Activated CD8-positive, alpha-beta memory T cell treated with anti-CD3 and anti-CD28 coated beads for 1 hour (primary cell): ENCODE data around the gene ZNF831.

ENCODE experiments used
- DNase-seq, 2 donors: peaks; one replicate each; pipeline ENCODE4 v3.0.0-alpha.2; 2020; ENCODE audit warnings: low read depth in 1 of 2; ENCODE audit errors: extremely low read depth in 1 of 2

The ZNF831 gene

DNA sequence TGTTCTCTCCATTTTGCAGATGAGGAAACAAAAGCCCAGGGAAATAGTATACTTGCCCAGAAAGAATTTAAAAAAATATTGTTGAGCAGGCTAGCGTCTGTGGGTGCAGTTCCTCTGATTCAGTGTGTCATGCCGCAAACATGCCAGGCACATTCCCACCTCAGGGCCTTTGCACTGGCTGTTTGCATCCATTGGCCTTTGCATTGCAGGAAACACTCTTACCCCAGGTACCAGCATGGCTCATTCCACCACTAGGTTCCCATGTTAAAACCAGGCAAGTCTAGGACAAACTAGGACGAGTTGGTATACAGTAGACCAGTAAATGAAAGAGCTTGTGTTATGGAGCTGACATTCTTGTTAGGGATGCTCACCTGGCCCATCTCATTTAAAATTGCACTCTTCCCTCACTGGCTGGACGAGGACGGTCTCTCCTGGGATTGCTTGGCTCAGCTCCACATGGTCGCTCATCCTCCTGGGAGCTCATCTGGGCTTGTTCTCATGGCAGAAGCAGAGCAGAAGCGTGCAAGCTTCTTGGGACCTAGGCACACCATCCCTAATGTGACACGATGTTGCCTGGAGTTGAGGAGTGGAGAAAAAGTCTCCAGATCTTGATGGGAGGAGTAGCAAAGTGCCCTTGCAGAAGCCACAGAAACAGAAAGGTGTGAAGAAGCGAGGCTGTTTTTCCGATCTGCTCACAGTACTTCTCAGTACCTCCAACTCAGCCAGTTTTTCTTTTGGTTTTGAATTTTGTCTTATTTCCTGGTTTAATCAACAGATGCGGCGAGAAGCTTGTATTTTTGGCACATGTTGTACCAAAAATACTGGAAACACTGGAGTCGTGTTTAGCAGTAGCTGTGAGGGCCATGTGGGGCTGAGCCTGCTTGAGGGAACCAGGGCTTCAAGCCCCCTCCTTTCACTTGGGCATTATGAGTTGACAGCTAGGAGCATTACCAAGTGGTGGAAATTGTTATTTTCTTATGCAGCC lies 13.9 kb downstream of the ZNF831 start:
- DNase-seq = no peak

DNA sequence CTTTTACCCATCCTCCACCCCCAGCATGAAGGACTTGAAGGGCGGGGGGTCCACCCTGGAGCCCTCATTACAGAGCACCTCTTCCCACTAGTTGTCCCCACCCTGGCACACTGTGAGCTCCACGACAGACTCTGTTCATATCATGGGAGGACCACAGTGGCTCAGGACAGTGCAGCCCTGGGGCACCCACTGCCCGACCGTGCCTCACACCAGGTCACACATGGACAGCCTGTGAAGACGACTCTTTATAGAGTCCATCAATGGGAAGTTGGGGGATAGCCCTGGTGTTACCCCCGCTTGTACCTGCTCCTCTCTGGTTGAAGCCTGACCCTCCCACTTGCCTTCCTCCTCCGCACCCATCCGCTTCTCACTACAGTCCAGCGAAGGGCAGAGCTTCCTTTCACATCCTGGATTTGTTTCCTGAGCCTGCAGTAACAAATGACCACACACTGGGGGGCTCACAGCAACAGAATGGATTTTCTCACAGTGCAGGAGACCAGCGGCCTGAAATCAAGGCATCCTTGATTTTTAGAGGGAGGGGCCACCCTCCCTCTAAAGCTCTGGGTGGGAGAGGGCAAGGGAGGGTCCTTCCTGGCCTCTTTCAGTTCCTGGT lies 15.5 kb downstream of the ZNF831 start:
- no peak for DNase-seq

DNA sequence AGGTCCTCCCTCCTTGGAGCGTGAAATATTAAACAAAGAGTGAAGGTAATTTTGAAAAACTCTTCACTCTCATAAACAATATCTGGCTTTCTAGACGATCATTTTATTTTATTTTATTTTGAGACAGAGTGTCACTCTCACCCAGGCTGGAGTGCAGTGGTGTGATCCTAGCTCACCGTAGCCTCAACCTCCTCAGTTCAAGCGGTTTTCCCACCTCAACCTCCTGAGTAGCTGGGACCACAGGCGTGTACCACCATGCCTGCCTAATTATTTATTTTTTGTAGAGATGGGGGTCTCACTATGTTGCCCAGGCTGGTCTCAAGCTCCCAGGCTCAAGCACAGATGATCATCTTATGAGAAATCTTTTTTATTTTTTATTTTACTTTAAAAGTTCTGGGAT lies 16.4 kb downstream of the ZNF831 start:
- no peak for DNase-seq

DNA sequence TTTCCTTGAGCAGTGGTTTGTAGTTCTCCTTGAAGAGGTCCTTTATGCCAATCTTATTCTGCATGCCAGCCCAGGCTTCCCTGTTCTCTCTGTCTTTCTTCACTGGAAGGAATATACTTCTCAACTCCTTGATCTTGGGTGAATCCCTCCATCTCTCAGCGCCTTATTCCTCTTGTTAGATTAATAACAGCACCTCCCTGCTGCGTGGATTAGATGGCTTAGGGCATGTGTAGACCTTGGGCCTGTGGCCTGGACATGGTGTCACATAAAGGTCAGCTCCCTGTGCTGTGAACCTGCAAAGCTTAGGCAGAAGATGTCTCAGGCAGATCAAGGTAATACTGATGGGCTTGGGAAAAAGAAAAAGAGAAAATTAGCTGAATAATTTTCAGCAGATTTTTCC lies 18.3 kb downstream of the ZNF831 start:
- no peak for DNase-seq

DNA sequence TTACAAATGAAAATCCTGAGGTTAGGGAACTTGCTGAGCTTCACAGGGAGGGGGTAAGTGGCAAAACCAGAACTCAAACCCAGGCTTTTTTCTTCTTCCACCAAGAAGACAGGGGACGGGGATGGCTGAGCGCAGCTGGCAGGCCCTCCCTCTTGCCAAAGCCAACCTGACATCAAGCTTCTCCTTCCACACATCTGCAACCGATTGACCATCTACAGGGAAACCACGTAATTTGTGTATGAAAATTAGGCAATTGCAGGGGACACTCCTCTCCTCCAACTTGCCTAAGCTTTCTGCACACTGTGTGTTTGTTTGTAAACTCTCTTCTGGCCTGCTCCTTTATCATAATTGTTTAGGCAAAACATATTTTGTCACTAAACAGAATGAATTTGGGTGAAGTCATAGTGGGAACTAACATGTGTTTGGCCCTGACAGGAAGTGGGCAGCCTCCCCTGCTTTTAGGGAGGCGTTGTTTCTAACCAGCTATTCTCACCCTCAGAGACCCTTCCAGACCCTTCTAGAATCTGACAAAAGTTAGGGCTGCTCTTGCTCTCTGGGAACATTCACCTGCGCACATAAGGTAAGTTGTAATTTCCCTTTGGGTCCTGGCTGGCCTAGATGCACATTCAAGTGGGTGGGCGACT lies 18.9 kb downstream of the ZNF831 start:
- no peak for DNase-seq

DNA sequence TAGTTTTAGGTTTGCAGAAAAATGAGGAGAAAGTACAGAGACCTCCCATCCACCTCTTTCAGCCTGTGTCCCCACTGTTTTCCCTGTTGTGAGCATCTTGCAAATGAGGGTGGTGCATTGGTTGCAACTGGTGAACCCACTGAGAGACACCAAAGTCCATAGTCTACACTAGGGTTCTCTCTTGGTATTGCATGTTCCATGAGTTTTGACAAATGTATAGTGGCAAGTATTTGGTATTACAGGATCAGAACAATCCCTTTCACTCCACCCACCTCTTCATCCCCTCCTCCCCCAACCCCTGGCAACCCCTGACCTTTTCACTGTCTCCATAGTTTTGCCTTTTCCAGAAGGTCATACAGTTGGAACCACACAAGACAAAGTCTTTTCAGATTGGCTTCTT lies 20.1 kb downstream of the ZNF831 start:
- DNase-seq = no peak

DNA sequence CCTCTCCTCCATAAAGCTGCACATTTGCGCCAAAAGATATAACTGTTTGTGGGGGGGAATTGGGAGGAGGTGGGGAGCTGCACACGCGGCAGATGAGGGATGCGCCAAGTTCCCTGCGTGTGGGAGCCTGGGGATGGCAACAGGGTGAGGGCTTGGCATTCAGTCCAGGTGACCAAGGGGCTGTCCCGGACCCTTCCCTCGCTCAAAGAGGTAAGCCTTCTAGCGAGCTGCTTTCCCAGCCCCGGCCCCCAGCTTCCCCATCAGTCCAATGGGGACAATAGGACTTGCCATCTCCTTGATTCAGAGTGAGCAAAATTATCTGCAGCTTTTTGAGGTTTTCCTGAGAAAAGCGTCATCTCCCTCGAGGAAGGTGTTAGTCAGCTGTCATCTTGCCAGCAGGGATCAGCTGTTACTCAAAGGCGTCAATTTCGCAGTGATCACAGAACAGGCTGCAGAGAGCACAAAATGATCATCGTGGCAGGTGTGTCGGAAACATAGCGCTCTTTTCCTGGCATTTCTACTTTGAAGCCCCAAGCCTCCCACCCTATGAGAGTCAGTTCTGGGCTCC lies 21.3 kb downstream of the ZNF831 start:
- no peak for DNase-seq

DNA sequence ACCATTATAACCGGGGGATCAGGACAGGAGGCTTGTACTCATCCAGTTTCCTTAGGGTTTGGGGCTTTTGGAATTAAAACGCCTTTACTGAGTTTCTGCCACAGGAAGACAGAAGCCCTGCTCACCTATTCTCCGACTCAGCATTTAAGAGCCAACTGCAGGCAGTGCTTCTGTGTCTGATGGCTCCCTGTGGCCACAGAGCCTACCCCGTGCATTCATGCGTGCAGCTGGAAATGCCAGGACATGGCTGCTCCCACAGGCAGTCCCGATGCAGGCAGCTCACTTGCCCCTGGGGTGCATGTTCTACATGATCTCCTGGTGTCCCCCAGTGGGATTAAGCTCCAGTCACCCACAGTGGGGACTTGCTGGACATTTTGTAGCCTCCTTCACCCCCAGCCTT lies 22.2 kb downstream of the ZNF831 start:
- DNase-seq = no peak

DNA sequence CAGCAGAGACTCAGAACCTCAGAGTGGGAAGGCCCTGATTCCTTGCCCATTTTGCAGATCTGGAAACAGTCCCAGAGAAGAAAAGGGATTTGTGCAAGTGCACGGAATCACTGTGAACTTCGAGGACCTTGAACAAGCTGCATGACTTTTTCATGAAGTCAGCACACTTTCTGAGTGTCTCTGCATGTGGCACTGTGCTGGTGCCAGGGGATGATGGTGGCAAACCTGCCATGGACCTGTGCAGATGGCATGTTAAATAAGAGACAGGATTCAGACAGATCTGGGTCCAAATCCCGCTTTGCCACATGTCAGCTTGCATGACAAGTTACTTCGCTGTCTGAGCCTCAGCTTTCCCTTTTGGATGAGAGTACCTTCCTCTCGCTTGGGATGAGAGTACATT lies 26.8 kb downstream of the ZNF831 start:
- DNase-seq = no peak

DNA sequence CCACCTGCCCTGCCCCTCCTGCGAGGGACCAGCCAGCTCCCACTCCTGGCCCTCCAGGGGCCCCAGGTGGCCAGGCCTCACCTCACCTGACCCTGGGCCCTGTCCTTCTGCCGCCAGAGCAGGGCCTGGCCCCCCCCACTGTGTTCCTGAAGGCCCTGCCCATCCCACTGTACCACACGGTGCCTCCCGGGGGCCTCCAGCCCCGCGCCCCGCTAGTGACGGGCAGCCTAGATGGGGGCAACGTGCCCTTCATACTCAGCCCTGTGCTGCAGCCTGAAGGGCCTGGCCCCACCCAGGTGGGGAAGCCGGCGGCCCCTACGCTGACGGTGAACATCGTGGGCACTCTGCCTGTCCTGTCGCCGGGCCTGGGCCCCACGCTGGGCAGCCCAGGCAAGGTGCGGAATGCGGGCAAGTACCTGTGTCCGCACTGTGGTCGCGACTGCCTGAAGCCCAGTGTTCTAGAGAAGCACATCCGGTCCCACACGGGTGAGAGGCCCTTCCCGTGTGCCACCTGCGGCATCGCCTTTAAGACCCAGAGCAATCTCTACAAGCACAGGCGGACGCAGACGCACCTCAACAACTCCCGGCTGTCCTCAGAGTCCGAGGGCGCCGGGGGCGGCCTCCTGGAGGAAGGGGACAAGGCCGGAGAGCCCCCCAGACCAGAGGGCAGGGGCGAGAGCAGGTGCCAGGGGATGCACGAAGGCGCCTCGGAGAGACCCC lies 27.6 kb downstream of the ZNF831 start:
- no peak for DNase-seq

DNA sequence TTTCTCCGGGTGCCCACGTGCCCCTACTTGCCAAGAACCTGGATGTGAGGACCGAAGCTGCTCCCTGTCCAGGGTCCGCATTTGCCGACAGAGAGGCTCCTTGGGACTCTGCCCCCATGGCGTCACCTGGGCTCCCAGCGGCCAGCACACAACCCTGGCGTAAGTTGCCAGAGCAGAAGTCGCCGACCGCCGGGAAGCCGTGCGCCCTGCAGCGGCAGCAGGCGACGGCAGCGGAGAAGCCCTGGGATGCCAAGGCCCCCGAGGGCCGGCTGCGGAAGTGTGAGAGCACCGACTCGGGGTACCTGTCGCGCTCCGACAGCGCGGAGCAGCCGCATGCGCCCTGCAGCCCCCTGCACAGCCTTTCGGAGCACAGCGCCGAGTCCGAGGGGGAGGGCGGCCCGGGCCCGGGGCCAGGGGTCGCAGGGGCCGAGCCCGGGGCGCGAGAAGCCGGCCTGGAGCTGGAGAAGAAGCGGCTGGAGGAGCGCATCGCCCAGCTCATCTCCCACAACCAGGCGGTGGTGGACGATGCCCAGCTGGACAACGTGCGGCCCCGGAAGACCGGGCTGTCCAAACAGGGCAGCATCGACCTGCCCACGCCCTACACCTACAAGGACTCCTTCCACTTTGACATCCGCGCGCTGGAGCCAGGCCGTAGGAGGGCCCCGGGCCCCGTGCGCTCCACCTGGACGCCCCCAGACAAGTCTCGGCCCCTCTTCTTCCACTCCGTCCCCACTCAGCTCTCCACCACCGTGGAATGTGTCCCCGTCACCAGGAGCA lies 28.3 kb downstream of the ZNF831 start:
- DNase-seq = no peak

DNA sequence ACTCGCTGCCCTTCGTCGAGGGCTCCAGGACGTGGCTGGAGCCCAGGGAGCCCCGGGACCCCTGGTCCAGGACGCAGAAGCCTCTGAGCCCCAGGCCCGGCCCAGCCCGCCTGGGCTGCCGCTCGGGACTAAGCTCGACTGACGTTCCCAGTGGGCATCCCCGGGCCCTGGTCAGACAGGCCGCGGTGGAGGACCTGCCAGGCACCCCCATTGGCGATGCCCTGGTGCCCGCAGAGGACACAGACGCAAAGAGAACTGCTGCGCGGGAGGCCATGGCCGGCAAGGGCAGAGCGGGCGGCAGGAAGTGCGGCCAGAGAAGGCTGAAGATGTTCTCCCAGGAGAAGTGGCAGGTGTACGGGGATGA lies 28.9 kb downstream of the ZNF831 start:
- no peak for DNase-seq

DNA sequence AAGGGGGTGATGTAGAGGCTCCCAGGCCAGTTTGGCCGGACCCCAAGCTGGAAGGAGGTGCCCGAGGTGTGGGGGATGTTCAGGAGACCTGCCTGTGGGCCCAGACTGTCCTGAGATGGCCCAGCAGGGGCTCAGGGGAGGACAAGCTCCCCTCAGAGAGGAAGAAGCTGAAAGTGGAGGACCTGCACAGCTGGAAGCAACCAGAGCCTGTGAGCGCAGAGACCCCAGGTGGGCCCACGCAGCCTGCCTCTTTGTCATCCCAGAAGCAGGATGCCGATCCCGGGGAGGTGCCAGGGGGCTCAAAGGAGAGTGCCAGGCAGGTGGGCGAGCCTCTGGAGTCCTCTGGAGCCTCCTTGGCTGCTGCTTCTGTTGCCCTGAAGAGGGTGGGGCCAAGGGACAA lies 29.7 kb downstream of the ZNF831 start:
- no peak for DNase-seq

DNA sequence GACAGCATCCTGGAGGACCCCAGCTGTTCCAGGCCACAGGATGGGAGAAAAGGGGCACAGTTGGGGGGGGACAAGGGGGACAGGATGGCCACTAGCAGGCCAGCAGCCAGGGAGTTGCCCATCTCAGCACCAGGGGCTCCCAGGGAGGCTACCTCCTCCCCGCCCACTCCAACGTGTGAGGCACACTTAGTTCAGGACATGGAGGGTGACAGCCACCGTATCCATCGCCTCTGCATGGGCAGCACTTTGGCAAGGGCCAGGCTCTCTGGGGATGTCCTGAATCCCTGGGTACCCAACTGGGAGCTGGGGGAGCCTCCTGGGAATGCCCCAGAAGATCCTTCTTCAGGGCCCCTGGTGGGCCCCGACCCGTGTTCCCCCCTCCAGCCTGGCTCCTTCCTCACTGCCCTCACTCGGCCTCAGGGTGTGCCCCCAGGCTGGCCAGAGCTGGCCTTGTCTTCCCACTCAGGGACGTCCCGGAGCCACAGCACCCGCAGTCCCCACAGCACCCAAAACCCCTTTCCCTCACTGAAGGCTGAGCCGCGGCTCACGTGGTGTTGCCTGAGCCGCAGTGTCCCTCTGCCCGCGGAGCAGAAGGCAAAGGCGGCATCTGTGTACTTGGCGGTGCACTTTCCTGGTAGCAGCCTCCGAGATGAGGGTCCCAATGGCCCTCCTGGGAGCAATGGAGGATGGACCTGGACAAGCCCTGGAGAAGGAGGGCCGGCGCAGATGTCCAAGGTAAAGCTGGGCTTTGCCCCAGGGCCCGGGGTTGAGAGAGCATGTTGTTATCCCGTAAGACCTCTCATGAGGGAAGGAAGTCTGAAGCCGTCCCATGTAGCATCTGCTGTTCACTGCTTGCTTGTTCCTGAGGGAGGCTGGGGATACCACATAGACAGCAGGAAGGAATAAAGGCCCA lies 30.7 kb downstream of the ZNF831 start:
- DNase-seq = no peak

DNA sequence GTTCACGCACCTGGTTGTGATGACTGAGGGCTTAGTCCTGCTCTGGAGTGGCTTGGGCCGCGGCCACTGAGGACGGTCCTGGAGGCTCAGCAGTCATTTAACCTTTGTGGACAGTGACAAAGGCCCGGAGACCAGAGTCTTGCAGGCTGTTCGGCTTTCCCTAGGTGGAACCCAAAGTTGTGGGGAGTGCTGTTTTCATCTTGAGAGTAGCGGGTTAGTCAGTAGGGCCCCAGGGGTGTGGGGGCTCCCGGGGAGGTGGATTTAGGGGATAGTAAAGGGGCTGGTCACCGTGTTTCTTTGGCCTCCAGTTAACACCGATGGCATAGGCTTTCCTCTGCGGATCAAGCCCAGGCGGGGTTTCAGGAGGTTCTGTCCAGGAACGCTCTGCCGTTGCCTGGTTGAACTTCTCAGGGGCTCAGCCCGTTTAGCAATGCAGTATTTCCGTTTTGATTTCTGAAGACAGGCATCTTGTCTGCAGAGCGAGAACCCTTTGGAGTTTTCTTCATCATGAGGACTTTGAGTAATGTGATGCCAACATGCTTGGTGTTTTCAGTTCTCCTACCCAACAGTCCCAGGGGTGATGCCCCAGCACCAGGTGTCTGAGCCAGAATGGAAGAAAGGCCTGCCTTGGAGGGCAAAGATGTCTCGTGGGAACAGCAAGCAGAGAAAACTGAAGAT lies 31.8 kb downstream of the ZNF831 start:
- DNase-seq = no peak

DNA sequence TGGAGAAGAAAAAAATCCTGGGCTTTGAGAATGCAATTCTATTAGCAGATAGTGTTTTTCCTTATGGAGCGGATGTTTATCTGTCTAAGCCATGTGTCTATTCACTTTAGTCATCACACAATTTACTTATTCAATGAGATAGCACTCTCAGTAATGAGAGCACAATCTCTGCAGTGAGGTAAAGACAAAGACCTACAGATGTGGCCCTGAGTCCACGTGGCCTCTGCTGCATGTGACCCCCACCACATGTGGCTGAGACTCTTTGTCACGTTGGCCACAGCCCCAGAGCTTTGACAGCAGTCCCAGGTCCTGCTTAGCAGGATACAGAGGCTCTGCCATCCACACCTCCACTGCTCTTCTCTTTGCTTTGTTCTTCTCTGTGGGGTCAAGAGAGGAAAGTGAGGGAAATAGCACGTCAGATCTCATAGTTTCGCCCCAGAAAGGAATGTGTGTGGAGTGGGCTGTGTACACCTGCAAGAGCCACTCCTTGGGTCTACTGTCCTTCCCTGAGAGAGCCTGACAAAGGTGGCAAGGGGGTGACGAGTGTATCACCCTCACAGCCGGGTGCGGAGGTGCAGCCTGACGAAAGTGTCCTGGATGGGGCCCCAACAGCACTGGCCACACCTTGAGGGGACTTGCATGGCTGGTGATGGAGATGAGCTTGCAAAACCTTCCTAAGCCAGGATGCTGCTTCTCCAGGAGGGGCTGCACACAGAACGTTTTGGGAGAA lies 40.7 kb downstream of the ZNF831 start:
- no peak for DNase-seq

DNA sequence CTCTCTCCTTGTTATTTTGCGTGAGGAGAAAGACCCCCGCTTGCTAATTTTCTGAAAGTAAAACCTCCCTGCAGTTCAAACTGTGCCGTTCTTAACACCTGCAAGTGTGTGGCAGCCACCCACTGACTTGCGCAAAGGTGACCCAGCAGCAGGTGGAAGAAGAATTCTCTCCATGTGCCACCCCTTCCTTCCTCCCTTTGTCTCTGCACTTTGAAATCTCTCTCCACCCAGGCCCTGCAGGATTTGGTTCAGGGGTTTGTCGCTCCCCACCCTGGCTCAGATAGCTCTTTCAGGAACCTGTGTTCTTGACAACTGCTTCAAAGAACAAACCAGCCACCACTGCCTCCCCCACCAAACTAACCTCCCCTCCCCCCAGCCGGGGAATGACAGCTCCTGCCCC lies 41.4 kb downstream of the ZNF831 start:
- no peak for DNase-seq

DNA sequence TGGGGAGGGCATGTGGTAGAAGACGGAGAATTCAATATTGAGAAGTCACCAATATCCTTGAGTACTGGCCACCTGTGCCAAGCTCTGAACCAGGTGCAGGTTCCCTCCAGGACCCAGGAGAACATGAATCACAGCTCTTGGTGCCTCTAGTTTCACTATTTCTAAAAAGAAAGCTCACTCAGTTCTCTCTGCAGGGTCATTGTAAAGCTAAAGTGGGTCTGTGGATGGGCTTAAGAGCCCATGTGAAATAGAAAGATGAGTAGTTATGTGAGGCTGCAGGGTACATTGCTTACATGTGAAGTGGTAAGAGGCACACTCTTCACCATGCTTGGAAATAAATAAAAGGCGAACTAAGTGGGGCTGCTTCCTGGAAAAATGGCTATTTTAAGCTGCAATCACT lies 43.6 kb downstream of the ZNF831 start:
- no peak for DNase-seq
